HEK293 (cell line): Measurements from ENCODE around the gene RBFOX2.

ENCODE experiments used
- FEZF1 ChIP-seq: fragments of 450-650 bp; formaldehyde crosslinking; IDR thresholded peaks from 2 replicates; pipeline ENCODE4 v1.5.1; 2016; ENCODE audit warnings: missing biosample characterization, missing genetic modification characterization
- GFI1B ChIP-seq: fragments of 450-650 bp; formaldehyde crosslinking; IDR thresholded peaks from 2 replicates; pipeline ENCODE4 v1.5.1; 2016; ENCODE audit warnings: missing biosample characterization, missing genetic modification characterization
- GLI4 ChIP-seq: fragments of 450-650 bp; formaldehyde crosslinking; IDR thresholded peaks from 2 replicates; pipeline ENCODE4 v1.5.1; 2016; ENCODE audit warnings: missing biosample characterization, missing genetic modification characterization
- HOXD13 ChIP-seq: sonication (generic); formaldehyde crosslinking; IDR thresholded peaks from 2 replicates; pipeline ENCODE4 v1.8.0; 2022; ENCODE audit warnings: missing genetic modification reagents, borderline replicate concordance
- ZFP3 ChIP-seq: fragments of 450-650 bp; formaldehyde crosslinking; IDR thresholded peaks from 2 replicates; pipeline ENCODE4 v1.5.1; 2016; ENCODE audit warnings: low read depth, missing biosample characterization, missing genetic modification characterization
- ZNF114 ChIP-seq: fragments of 450-650 bp; formaldehyde crosslinking; IDR thresholded peaks from 2 replicates; pipeline ENCODE4 v1.5.0; 2017; ENCODE audit warnings: missing biosample characterization, missing genetic modification characterization
- ZNF155 ChIP-seq: fragments of 450-650 bp; formaldehyde crosslinking; IDR thresholded peaks from 2 replicates; pipeline ENCODE4 v1.5.1; 2016; ENCODE audit warnings: missing biosample characterization, missing genetic modification characterization
- ZNF174 ChIP-seq: fragments of 450-650 bp; formaldehyde crosslinking; IDR thresholded peaks from 2 replicates; pipeline ENCODE4 v1.5.0; 2017; ENCODE audit warnings: missing biosample characterization, mild to moderate bottlenecking, missing genetic modification characterization
- ZNF19 ChIP-seq: fragments of 450-650 bp; formaldehyde crosslinking; IDR thresholded peaks from 2 replicates; pipeline ENCODE4; 2016; ENCODE audit warnings: missing biosample characterization, missing genetic modification characterization, low read depth
- ZNF211 ChIP-seq: fragments of 450-650 bp; formaldehyde crosslinking; IDR thresholded peaks from 2 replicates; pipeline ENCODE4 v1.5.1; 2016; ENCODE audit warnings: low read depth, missing biosample characterization, missing genetic modification characterization
- ZNF423 ChIP-seq: fragments of 450-650 bp; formaldehyde crosslinking; IDR thresholded peaks from 2 replicates; pipeline ENCODE4 v1.5.1; 2016; ENCODE audit warnings: missing biosample characterization, missing genetic modification characterization
- ZNF549 ChIP-seq: fragments of 450-650 bp; IDR thresholded peaks from 2 replicates; pipeline ENCODE4 v1.5.1; 2018; ENCODE audit warnings: missing biosample characterization, missing genetic modification characterization, mild to moderate bottlenecking, inconsistent platforms, moderate library complexity
- ZNF558 ChIP-seq: fragments of 450-650 bp; formaldehyde crosslinking; IDR thresholded peaks from 2 replicates; pipeline ENCODE4 v1.5.1; 2016; ENCODE audit warnings: missing biosample characterization, missing genetic modification characterization
- ZNF585B ChIP-seq: fragments of 450-650 bp; formaldehyde crosslinking; IDR thresholded peaks from 2 replicates; pipeline ENCODE4 v1.5.1; 2016; ENCODE audit warnings: missing biosample characterization, missing genetic modification characterization
- ZNF600 ChIP-seq: fragments of 450-650 bp; formaldehyde crosslinking; IDR thresholded peaks from 2 replicates; pipeline ENCODE4 v1.5.1; 2016; ENCODE audit warnings: missing biosample characterization, missing genetic modification characterization
- ZNF621 ChIP-seq: fragments of 450-650 bp; formaldehyde crosslinking; IDR thresholded peaks from 2 replicates; pipeline ENCODE4 v1.5.1; 2017; ENCODE audit warnings: missing biosample characterization, missing genetic modification characterization
- ZNF626 ChIP-seq: fragments of 450-650 bp; sonication (Bioruptor Pico); formaldehyde crosslinking; IDR thresholded peaks from 2 replicates; pipeline ENCODE4 v1.5.1; 2018; ENCODE audit warnings: missing biosample characterization, missing genetic modification characterization, inconsistent platforms
- ZNF660 ChIP-seq: fragments of 450-650 bp; IDR thresholded peaks from 2 replicates; pipeline ENCODE4 v1.5.1; 2018; ENCODE audit warnings: missing biosample characterization, mild to moderate bottlenecking, missing genetic modification characterization
- ZNF664 ChIP-seq: fragments of 450-650 bp; formaldehyde crosslinking; IDR thresholded peaks from 2 replicates; pipeline ENCODE4 v1.5.1; 2016; ENCODE audit warnings: missing biosample characterization, missing genetic modification characterization
- ZNF76 ChIP-seq: fragments of 450-650 bp; formaldehyde crosslinking; IDR thresholded peaks from 2 replicates; pipeline ENCODE4; 2016; ENCODE audit warnings: low read depth, missing biosample characterization, missing genetic modification characterization, borderline replicate concordance
- ZNF776 ChIP-seq: fragments of 450-650 bp; formaldehyde crosslinking; IDR thresholded peaks from 2 replicates; pipeline ENCODE4 v1.5.0; 2017; ENCODE audit warnings: missing biosample characterization, missing genetic modification characterization, borderline replicate concordance
- ZSCAN30 ChIP-seq: fragments of 450-650 bp; IDR thresholded peaks from 2 replicates; pipeline ENCODE4 v1.5.1; 2018; ENCODE audit warnings: missing biosample characterization, mild to moderate bottlenecking, missing genetic modification characterization, moderate library complexity
- TF ChIP-seq, protein P1 (sequence below): fragments of 450-650 bp; formaldehyde crosslinking; IDR thresholded peaks from 2 replicates; pipeline ENCODE4 v1.5.1; 2016; ENCODE audit warnings: missing biosample characterization, missing genetic modification characterization
- TF ChIP-seq, protein P2 (sequence below): fragments of 450-650 bp; formaldehyde crosslinking; IDR thresholded peaks from 2 replicates; pipeline ENCODE4 v1.5.1; 2017; ENCODE audit warnings: missing biosample characterization, missing genetic modification characterization
- TF ChIP-seq, protein P3 (sequence below): fragments of 450-650 bp; formaldehyde crosslinking; IDR thresholded peaks from 2 replicates; pipeline ENCODE4 v1.5.1; 2016; ENCODE audit warnings: missing biosample characterization, missing genetic modification characterization
- TF ChIP-seq, protein P4 (sequence below): fragments of 450-650 bp; formaldehyde crosslinking; IDR thresholded peaks from 2 replicates; pipeline ENCODE4 v1.5.1; 2016; ENCODE audit warnings: missing biosample characterization, missing genetic modification characterization
- TF ChIP-seq, protein P5 (sequence below): fragments of 450-650 bp; formaldehyde crosslinking; IDR thresholded peaks from 2 replicates; pipeline ENCODE4 v1.5.1; 2017; ENCODE audit warnings: missing biosample characterization, missing genetic modification characterization
- TF ChIP-seq, protein P6 (sequence below): fragments of 450-650 bp; formaldehyde crosslinking; IDR thresholded peaks from 2 replicates; pipeline ENCODE4 v1.5.1; 2016; ENCODE audit warnings: missing biosample characterization, missing genetic modification characterization

Gene RBFOX2

DNA sequence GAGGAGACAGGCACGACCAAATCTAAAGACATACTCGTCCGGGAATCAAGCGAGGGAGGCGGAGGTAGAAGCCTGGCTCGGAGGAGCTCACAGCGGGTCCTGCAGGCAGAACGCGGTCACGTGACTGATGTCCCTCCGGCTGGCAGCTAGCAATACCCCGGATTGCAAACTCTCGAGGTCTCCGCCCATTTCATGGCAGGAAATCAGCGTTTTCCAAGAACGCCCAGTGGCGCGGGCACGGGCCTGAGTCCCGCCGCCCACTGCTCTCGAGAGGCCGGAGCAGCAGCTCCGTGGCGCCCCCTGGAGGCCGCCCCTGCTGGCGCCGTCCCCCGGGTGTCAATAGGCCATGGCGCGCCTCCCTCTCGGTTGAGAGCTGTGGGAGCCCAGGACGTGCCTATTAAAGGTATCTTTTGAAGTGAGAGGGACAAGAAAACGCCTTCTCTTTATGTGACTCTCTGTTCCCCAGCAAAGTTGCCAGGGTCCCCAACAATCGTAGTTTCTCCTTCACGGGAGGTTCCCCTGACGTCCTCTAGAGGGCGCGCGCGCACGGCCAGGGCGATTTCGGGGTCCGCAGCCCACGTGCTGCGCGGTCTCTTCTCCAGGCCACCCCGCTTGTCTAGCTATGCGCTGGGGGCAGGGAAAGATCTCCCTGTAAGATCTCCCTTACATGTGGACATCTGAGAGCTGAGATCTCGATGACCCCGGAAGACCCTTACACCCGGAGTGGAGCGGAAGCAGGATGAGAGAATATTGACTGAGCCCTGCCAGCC is 37.3 kb upstream of the RBFOX2 start (continued):
- TF ChIP-seq, protein P1, sequence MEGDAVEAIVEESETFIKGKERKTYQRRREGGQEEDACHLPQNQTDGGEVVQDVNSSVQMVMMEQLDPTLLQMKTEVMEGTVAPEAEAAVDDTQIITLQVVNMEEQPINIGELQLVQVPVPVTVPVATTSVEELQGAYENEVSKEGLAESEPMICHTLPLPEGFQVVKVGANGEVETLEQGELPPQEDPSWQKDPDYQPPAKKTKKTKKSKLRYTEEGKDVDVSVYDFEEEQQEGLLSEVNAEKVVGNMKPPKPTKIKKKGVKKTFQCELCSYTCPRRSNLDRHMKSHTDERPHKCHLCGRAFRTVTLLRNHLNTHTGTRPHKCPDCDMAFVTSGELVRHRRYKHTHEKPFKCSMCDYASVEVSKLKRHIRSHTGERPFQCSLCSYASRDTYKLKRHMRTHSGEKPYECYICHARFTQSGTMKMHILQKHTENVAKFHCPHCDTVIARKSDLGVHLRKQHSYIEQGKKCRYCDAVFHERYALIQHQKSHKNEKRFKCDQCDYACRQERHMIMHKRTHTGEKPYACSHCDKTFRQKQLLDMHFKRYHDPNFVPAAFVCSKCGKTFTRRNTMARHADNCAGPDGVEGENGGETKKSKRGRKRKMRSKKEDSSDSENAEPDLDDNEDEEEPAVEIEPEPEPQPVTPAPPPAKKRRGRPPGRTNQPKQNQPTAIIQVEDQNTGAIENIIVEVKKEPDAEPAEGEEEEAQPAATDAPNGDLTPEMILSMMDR (tag by site-specific recombination) = peak; percentile 100
- TF ChIP-seq ZNF558 (tag by site-specific recombination) (no peak), GFI1B (tag by site-specific recombination) (no peak), GLI4 (tag by site-specific recombination) (no peak), HOXD13 (CRISPR knock-in tag) (no peak), ZNF660 (tag by site-specific recombination) (peak; percentile 92; the same call in 1 of the 2 replicates), ZNF664 (tag by site-specific recombination) (no peak), ZNF585B (tag by site-specific recombination) (no peak), ZNF76 (tag by site-specific recombination) (peak; percentile 36; the same call in 1 of the 2 replicates), ZNF423 (tag by site-specific recombination) (no peak), ZSCAN30 (peak; percentile 23; the same call in 1 of the 2 replicates), ZNF19 (tag by site-specific recombination) (no peak), ZFP3 (tag by site-specific recombination) (no peak), ZNF621 (no peak), ZNF114 (tag by site-specific recombination) (no peak), ZNF155 (tag by site-specific recombination) (no peak), ZNF549 (no peak), ZNF626 (tag by site-specific recombination) (no peak), ZNF600 (tag by site-specific recombination) (peak; percentile 73), ZNF776 (no peak), ZNF174 (tag by site-specific recombination) (no peak), FEZF1 (tag by site-specific recombination) (0 out of 2 replicates have a peak, but pooled peaks have one; percentile 7), ZNF211 (tag by site-specific recombination) (no peak)
- TF ChIP-seq, protein P2, sequence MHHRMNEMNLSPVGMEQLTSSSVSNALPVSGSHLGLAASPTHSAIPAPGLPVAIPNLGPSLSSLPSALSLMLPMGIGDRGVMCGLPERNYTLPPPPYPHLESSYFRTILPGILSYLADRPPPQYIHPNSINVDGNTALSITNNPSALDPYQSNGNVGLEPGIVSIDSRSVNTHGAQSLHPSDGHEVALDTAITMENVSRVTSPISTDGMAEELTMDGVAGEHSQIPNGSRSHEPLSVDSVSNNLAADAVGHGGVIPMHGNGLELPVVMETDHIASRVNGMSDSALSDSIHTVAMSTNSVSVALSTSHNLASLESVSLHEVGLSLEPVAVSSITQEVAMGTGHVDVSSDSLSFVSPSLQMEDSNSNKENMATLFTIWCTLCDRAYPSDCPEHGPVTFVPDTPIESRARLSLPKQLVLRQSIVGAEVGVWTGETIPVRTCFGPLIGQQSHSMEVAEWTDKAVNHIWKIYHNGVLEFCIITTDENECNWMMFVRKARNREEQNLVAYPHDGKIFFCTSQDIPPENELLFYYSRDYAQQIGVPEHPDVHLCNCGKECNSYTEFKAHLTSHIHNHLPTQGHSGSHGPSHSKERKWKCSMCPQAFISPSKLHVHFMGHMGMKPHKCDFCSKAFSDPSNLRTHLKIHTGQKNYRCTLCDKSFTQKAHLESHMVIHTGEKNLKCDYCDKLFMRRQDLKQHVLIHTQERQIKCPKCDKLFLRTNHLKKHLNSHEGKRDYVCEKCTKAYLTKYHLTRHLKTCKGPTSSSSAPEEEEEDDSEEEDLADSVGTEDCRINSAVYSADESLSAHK = peak; percentile 42; the same call in 1 of the 2 replicates
- TF ChIP-seq, protein P3, sequence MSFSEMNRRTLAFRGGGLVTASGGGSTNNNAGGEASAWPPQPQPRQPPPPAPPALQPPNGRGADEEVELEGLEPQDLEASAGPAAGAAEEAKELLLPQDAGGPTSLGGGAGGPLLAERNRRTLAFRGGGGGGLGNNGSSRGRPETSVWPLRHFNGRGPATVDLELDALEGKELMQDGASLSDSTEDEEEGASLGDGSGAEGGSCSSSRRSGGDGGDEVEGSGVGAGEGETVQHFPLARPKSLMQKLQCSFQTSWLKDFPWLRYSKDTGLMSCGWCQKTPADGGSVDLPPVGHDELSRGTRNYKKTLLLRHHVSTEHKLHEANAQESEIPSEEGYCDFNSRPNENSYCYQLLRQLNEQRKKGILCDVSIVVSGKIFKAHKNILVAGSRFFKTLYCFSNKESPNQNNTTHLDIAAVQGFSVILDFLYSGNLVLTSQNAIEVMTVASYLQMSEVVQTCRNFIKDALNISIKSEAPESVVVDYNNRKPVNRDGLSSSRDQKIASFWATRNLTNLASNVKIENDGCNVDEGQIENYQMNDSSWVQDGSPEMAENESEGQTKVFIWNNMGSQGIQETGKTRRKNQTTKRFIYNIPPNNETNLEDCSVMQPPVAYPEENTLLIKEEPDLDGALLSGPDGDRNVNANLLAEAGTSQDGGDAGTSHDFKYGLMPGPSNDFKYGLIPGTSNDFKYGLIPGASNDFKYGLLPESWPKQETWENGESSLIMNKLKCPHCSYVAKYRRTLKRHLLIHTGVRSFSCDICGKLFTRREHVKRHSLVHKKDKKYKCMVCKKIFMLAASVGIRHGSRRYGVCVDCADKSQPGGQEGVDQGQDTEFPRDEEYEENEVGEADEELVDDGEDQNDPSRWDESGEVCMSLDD (tag by site-specific recombination) = peak; percentile 99
- TF ChIP-seq, protein P4, sequence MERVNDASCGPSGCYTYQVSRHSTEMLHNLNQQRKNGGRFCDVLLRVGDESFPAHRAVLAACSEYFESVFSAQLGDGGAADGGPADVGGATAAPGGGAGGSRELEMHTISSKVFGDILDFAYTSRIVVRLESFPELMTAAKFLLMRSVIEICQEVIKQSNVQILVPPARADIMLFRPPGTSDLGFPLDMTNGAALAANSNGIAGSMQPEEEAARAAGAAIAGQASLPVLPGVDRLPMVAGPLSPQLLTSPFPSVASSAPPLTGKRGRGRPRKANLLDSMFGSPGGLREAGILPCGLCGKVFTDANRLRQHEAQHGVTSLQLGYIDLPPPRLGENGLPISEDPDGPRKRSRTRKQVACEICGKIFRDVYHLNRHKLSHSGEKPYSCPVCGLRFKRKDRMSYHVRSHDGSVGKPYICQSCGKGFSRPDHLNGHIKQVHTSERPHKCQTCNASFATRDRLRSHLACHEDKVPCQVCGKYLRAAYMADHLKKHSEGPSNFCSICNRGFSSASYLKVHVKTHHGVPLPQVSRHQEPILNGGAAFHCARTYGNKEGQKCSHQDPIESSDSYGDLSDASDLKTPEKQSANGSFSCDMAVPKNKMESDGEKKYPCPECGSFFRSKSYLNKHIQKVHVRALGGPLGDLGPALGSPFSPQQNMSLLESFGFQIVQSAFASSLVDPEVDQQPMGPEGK (tag by site-specific recombination) = peak; percentile 69; the same call in 1 of the 2 replicates
- TF ChIP-seq, protein P5, sequence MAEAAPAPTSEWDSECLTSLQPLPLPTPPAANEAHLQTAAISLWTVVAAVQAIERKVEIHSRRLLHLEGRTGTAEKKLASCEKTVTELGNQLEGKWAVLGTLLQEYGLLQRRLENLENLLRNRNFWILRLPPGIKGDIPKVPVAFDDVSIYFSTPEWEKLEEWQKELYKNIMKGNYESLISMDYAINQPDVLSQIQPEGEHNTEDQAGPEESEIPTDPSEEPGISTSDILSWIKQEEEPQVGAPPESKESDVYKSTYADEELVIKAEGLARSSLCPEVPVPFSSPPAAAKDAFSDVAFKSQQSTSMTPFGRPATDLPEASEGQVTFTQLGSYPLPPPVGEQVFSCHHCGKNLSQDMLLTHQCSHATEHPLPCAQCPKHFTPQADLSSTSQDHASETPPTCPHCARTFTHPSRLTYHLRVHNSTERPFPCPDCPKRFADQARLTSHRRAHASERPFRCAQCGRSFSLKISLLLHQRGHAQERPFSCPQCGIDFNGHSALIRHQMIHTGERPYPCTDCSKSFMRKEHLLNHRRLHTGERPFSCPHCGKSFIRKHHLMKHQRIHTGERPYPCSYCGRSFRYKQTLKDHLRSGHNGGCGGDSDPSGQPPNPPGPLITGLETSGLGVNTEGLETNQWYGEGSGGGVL = no peak
- TF ChIP-seq, protein P6, sequence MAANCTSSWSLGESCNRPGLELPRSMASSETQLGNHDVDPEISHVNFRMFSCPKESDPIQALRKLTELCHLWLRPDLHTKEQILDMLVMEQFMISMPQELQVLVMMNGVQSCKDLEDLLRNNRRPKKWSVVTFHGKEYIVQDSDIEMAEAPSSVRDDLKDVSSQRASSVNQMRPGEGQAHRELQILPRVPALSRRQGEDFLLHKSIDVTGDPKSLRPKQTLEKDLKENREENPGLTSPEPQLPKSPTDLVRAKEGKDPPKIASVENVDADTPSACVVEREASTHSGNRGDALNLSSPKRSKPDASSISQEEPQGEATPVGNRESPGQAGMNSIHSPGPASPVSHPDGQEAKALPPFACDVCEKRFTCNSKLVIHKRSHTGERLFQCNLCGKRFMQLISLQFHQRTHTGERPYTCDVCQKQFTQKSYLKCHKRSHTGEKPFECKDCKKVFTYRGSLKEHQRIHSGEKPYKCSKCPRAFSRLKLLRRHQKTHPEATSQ = peak; percentile 14; the same call in 1 of the 2 replicates
